Endothelial cell of umbilical vein (primary cell): ENCODE measurements around the gene ALOXE3. TPM values are rescaled to one million over a fixed set of nuclear protein-coding genes. Genes with fewer than 3 reads are reported as not detected.

ENCODE experiments used
- BruUV-seq: library from RNA; stranded (reverse); fragments of 400-500 nt; replicated peaks from 2 replicates; lab custom pipeline; 2021; lab: Mats Ljungman, UMichigan
- CTCF ChIA-PET: fragments of 300-600, 350-600 bp; sonication (Branson Sonifier 250); formaldehyde crosslinking; loops from one replicate; lab custom pipeline; 2021; ENCODE audit warnings: antibody characterized with exemption, inconsistent platforms; lab: Charles Lee
- POLR2A ChIA-PET: fragments of 300-600, 350-600 bp; sonication (Branson Sonifier 250); formaldehyde crosslinking; loops from one replicate; lab custom pipeline; 2021; ENCODE audit warnings: antibody characterized with exemption, inconsistent platforms; lab: Charles Lee
- DNase-seq: peaks from one replicate; pipeline ENCODE4 v3.0.0-alpha.2; 2011; ENCODE audit warnings: low read depth, low spot score
- FAIRE-seq: peaks from 2 replicates; lab custom pipeline; 2011; peaks lifted over from hg19 to GRCh38; lab: Jason Lieb, UNC
- H2AFZ ChIP-seq: 2 replicates; pipeline ENCODE4 v1.6.0; 2012; ENCODE audit warnings: low read depth, low read length, control low read depth, inconsistent platforms
- H3K27ac ChIP-seq: 2 replicates; pipeline ENCODE4 v1.5.1; 2011; ENCODE audit warnings: low read depth, mild to moderate bottlenecking, control low read depth, low read length, moderate library complexity; ENCODE audit not compliant: insufficient read depth
- H3K27me3 ChIP-seq, 2 experiments: 2 replicates each; pipeline versions ENCODE4 v1.6.0 to v1.6.1; 2011; ENCODE audit warnings: low read length in 2 of 2, mixed read lengths in 1 of 2; ENCODE audit not compliant: control insufficient read depth in 2 of 2, insufficient read depth in 2 of 2
- H3K36me3 ChIP-seq, 2 experiments: 2 replicates in 1 of 2; 3 replicates in 1 of 2; pipeline ENCODE4 v1.5.1; 2011; ENCODE audit warnings: low read length in 2 of 2, mild to moderate bottlenecking in 1 of 2, moderate library complexity in 1 of 2; ENCODE audit not compliant: control insufficient read depth in 2 of 2, insufficient read depth in 2 of 2; ENCODE audit errors: extremely low read depth in 1 of 2
- H3K4me1 ChIP-seq: 3 replicates; pipeline ENCODE4 v1.5.1; 2011; ENCODE audit warnings: mild to moderate bottlenecking, low read length; ENCODE audit not compliant: control insufficient read depth, insufficient read depth; ENCODE audit errors: extremely low read depth
- H3K4me2 ChIP-seq: 2 replicates; pipeline ENCODE4 v1.6.1; 2011; ENCODE audit warnings: low read length, control low read depth, mixed read lengths; ENCODE audit not compliant: insufficient read depth
- H3K4me3 ChIP-seq, 3 experiments: fragments of 200-600 bp in 1 of 3; sonication (generic), shearing (Covaris generic) in 1 of 3; replicated peaks in 1 of 3; 2 replicates each; pipeline ENCODE4 v1.5.1; 2011 to 2016; ENCODE audit warnings: control low read depth in 3 of 3, low read length in 3 of 3, mild to moderate bottlenecking in 2 of 3, inconsistent platforms in 1 of 3, low read depth in 1 of 3, moderate library complexity in 1 of 3; ENCODE audit not compliant: insufficient read depth in 1 of 3
- H3K79me2 ChIP-seq: 2 replicates; pipeline ENCODE4 v1.6.0; 2012; ENCODE audit warnings: low read length, inconsistent platforms; ENCODE audit not compliant: control insufficient read depth, insufficient read depth
- H3K9ac ChIP-seq: replicated peaks from 2 replicates; pipeline ENCODE3; 2011; ENCODE audit warnings: low read length, control low read depth; ENCODE audit not compliant: insufficient read depth; ENCODE audit errors: extremely low read depth
- H3K9me1 ChIP-seq: replicated peaks from 3 replicates; pipeline ENCODE4 v1.6.0; 2011; ENCODE audit warnings: mild to moderate bottlenecking, low read length; ENCODE audit not compliant: control insufficient read depth, insufficient read depth; ENCODE audit errors: extremely low read depth
- H3K9me3 ChIP-seq: replicated peaks from 2 replicates; pipeline ENCODE4 v1.5.1; 2012; ENCODE audit warnings: low read length, inconsistent platforms; ENCODE audit not compliant: control insufficient read depth, insufficient read depth
- H4K20me1 ChIP-seq: replicated peaks from 2 replicates; pipeline ENCODE3; 2011; ENCODE audit warnings: mild to moderate bottlenecking, low read length; ENCODE audit not compliant: control insufficient read depth, insufficient read depth; ENCODE audit errors: extremely low read depth
- FOS ChIP-seq: IDR thresholded peaks from 2 replicates; pipeline ENCODE4 v1.6.1; 2011; ENCODE audit warnings: mild to moderate bottlenecking, low read length, moderate library complexity, borderline replicate concordance; ENCODE audit not compliant: insufficient read depth
- GATA2 ChIP-seq: IDR thresholded peaks from 2 replicates; pipeline ENCODE4 v1.7.0; 2011; ENCODE audit warnings: low read depth, mild to moderate bottlenecking, moderate library complexity, mixed read lengths, low read length; ENCODE audit not compliant: insufficient read length, insufficient read depth
- JUN ChIP-seq: IDR thresholded peaks from 2 replicates; pipeline ENCODE4 v1.6.1; 2011; ENCODE audit warnings: borderline replicate concordance, low read depth; ENCODE audit not compliant: insufficient read length, insufficient read depth
- MYC ChIP-seq: IDR thresholded peaks from one replicate; pipeline ENCODE4 v1.6.1; 2011; ENCODE audit warnings: mild to moderate bottlenecking, low read depth, low read length
- POLR2A ChIP-seq: IDR thresholded peaks from 2 replicates; pipeline ENCODE4 v1.6.1; 2012; ENCODE audit warnings: low read depth, mild to moderate bottlenecking, control low read depth, low read length
- POLR2AphosphoS5 ChIP-seq: IDR thresholded peaks from 2 replicates; pipeline ENCODE4 v1.6.1; 2012; ENCODE audit warnings: low read depth, mild to moderate bottlenecking, control low read depth, low read length, moderate library complexity; ENCODE audit not compliant: insufficient read depth
- dilution Hi-C: fragments of 300-500 bp; cut with MboI; formaldehyde crosslinking; loops from one replicate; pipeline ENCODE4 v1.15.0; 2019; ENCODE audit warnings: low sequenced_read_pairs; ENCODE audit not compliant: extremely low pct_ligation_motif_present
- intact Hi-C: fragments of 100-400 bp; cut with micrococcal nuclease; formaldehyde crosslinking; loops from one replicate; pipeline ENCODE4 v1.10.0; 2022
- polyA plus RNA-seq, 4 experiments: library from polyadenylated mRNA; depleted of rRNA in 3 of 4; stranded (reverse) in 3 of 4; unstranded in 1 of 4; fragments of >200 nt; gene quantifications; 2 replicates each; pipeline versions ENCODE4 v1.2.1 to v1.2.3, GENCODE V29; 2011 to 2012; ENCODE audit warnings: missing spikeins in 1 of 4
- total RNA-seq: library from RNA; stranded (reverse); gene quantifications from 2 replicates; pipeline ENCODE4 v1.2.3, GENCODE V29; 2021
- TF ChIP-seq, protein P1 (sequence below): IDR thresholded peaks from 2 replicates; pipeline ENCODE4 v1.6.1; 2011; ENCODE audit not compliant: insufficient read depth, insufficient read length

ALOXE3 gene
- total and polyA plus RNA-seq, 2 donors (not counting 3 experiments of a cell fraction or from before 2014, with no cell fraction given): 0.01 TPM; not detected in 1

DNA sequence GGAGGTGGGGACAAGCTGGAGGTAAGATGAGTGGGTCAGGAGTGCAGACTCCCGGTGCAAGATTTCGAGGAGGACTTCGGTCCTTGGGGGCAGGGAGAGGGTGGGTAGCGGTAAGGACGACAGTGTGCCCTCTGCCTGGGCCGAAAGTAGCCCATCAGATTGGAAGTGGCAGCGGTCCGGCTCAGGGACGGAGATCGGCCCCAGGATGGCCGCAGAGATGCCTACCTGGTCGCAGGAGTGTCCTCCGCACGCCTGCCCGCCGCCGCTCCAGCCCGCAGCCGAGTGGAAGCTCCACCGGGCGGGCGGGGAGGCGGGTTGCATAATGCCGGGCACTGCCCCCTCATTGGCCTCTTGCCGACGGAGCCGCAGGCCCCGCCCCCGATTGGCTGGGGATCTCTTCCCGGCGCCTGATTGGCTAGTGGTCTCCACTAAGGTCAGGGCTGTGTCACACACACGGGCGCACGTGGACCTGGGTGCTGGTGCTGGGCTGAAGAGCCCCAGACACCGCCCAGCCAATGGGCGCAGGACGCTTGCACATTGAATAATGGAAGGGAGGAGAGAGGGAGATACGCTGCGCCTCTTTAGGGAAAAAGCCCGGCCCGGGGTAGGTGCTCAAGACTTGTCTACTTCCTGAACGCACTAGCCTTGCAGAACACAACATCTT is 33.9 kb upstream of the ALOXE3 start, which contains the start of gene PER1:
PER1 (minus strand) TSS at position 293 of the 664 bp plus-strand sequence. CDS start 1,698 bp downstream, outside the sequence.
- H3K27ac ChIP-seq: peak within 1 kb of the TSS; percentile 99
- dilution Hi-C loops: no loop called here
- DNase-seq: peak; percentile 92
- intact Hi-C loops: no loop called here
- H2AFZ ChIP-seq: no peak within 1 kb of the TSS
- ChIA-PET CTCF (interaction anchor here (3.6 kb wide), 1 partner anchor 12 kb away, joined by 28 read pairs; no protein-coding TSS in a partner anchor), POLR2A (interaction anchor here (1.0 kb wide), 3 partner anchors 9 to 21 kb away, joined by 4 to 9 read pairs (median 5); no protein-coding TSS in a partner anchor)
- H3K9me1 ChIP-seq: no peaks in the 10 kb centered on the region
- BruUV-seq: no TSS peak
- peaks cover 5% of the 10 kb centered on the region for H3K79me2 ChIP-seq
- TF ChIP-seq, protein P1, sequence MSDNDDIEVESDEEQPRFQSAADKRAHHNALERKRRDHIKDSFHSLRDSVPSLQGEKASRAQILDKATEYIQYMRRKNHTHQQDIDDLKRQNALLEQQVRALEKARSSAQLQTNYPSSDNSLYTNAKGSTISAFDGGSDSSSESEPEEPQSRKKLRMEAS: peak; percentile 73
- TF ChIP-seq POLR2A (peak; percentile 74), JUN (no peak), MYC (peak; percentile 9), GATA2 (no peak), POLR2AphosphoS5 (peak; percentile 79), FOS (no peak)
- H4K20me1 ChIP-seq: no peaks in the 10 kb centered on the region
- no peaks in the 10 kb centered on the region for H3K27me3 ChIP-seq
- no peaks in the 10 kb centered on the region for H3K9me3 ChIP-seq
- H3K9ac ChIP-seq: peak within 1 kb of the TSS; percentile 96
- peak within 1 kb of the TSS; percentile 82 for H3K4me2 ChIP-seq
- peak within 1 kb of the TSS; percentile 67 to 83 (median 69) for H3K4me3 ChIP-seq
- H3K36me3 ChIP-seq: peaks cover 2 to 26% of the 10 kb centered on the region in 2 experiments
- peaks cover 48% of the 10 kb centered on the region for H3K4me1 ChIP-seq
- peak; percentile 98 for FAIRE-seq
